GM12878 (cell line): ENCODE data around the gene VWA8. TPM values are rescaled to one million over a fixed set of nuclear protein-coding genes. Genes with fewer than 3 reads are reported as not detected.

Source experiments
- ATAC-seq: fragments of 200-7000 bp; cut with Tn5 transposase; 3 replicates; pipeline ENCODE4 v1.9.1; 2020; ENCODE audit warnings: mild to moderate bottlenecking, moderate library complexity
- BruUV-seq: library from RNA; stranded (reverse); fragments of 400-500 nt; replicated peaks from 2 replicates; lab custom pipeline; 2021; lab: Mats Ljungman, UMichigan
- CTCF ChIA-PET: fragments of 300-600 bp; sonication (Branson Sonifier 250); formaldehyde crosslinking; extraction: SDS; loops from one replicate; lab custom pipeline; 2021; ENCODE audit warnings: inconsistent platforms; lab: Yijun Ruan, JAX
- POLR2A ChIA-PET: fragments of 350-600 bp; formaldehyde crosslinking; extraction: SDS; loops from one replicate; lab custom pipeline; 2021; ENCODE audit warnings: inconsistent platforms; lab: Charles Lee
- RAD21 ChIA-PET: fragments of 300-600 bp; sonication (Branson Sonifier 250); formaldehyde crosslinking; loops from one replicate; lab custom pipeline; 2023; ENCODE audit warnings: antibody characterized with exemption; ENCODE audit not compliant: unreplicated experiment; lab: Charles Lee
- SMC1A ChIA-PET: fragments of 300-600 bp; sonication (Branson Sonifier 250); formaldehyde crosslinking; loops from one replicate; lab custom pipeline; 2023; ENCODE audit not compliant: unreplicated experiment, uncharacterized antibody; lab: Charles Lee
- DNase-seq: peaks from one replicate; pipeline ENCODE4 v3.0.0-alpha.2; 2011; ENCODE audit warnings: low read depth, low spot score
- FAIRE-seq: peaks from 3 replicates; lab custom pipeline; 2011; peaks lifted over from hg19 to GRCh38; lab: Jason Lieb, UNC
- H2AFZ ChIP-seq: 2 replicates; pipeline ENCODE4 v1.6.0; 2011; ENCODE audit warnings: low read depth, low read length, control low read depth; ENCODE audit not compliant: control insufficient read depth
- H3K27ac ChIP-seq: 2 replicates; pipeline ENCODE4 v1.5.1; 2011; ENCODE audit warnings: control low read depth; ENCODE audit not compliant: control insufficient read depth, insufficient read depth
- H3K27me3 ChIP-seq, 2 experiments: replicated peaks in 1 of 2; 2 replicates each; pipeline versions ENCODE4 v1.6.0 to v1.6.1; 2011; ENCODE audit warnings: low read length in 1 of 2; ENCODE audit not compliant: control insufficient read depth in 2 of 2, insufficient read depth in 2 of 2
- H3K36me3 ChIP-seq, 2 experiments: 2 replicates each; pipeline ENCODE4 v1.5.1; 2011; ENCODE audit warnings: low read length in 1 of 2; ENCODE audit not compliant: control insufficient read depth in 2 of 2, insufficient read depth in 2 of 2
- H3K4me1 ChIP-seq: 2 replicates; pipeline ENCODE4 v1.6.1; 2011; ENCODE audit warnings: mild to moderate bottlenecking, low read length, moderate library complexity, mixed read lengths; ENCODE audit not compliant: control insufficient read depth, insufficient read depth
- H3K4me2 ChIP-seq: 2 replicates; pipeline ENCODE4 v1.6.0; 2011; ENCODE audit warnings: control low read depth; ENCODE audit not compliant: control insufficient read depth, insufficient read depth
- H3K4me3 ChIP-seq: fragments of 200-600 bp; sonication (generic); 2 replicates; pipeline ENCODE4 v1.5.1; 2016
- H3K79me2 ChIP-seq: 2 replicates; pipeline ENCODE4 v1.6.0; 2011; ENCODE audit warnings: low read length; ENCODE audit not compliant: control insufficient read depth, insufficient read depth
- H3K9ac ChIP-seq: 2 replicates; pipeline ENCODE4 v1.8.0; 2011; ENCODE audit warnings: low read length, control low read depth, mixed read lengths; ENCODE audit not compliant: control insufficient read depth, insufficient read depth
- H3K9me3 ChIP-seq: replicated peaks from 3 replicates; pipeline ENCODE4 v1.5.1; 2011; ENCODE audit warnings: mild to moderate bottlenecking, low read length; ENCODE audit not compliant: control insufficient read depth, insufficient read depth
- H4K20me1 ChIP-seq: 2 replicates; pipeline ENCODE4 v1.6.0; 2011; ENCODE audit not compliant: control insufficient read depth, insufficient read depth
- BCL3 ChIP-seq: IDR thresholded peaks from 2 replicates; pipeline ENCODE4 v1.6.1; 2011; ENCODE audit warnings: borderline replicate concordance, low read depth, mild to moderate bottlenecking, moderate library complexity, low read length; ENCODE audit not compliant: insufficient read depth, poor library complexity, severe bottlenecking
- HDGF ChIP-seq: fragments of 450-650 bp; IDR thresholded peaks from 2 replicates; pipeline ENCODE4 v1.6.1; 2016; ENCODE audit warnings: antibody characterized with exemption
- NBN ChIP-seq: fragments of 450-650 bp; IDR thresholded peaks from 2 replicates; pipeline ENCODE4 v1.6.1; 2016
- NFYB ChIP-seq: IDR thresholded peaks from 2 replicates; pipeline ENCODE4 v1.6.1; 2011; ENCODE audit warnings: low read depth, mild to moderate bottlenecking, low read length, improper control_type of control experiment, moderate library complexity; ENCODE audit not compliant: insufficient read depth
- RBBP5 ChIP-seq: fragments of 200-600 bp; sonication (generic); conservative IDR thresholded peaks from 2 replicates; pipeline ENCODE4 v1.6.1; 2016
- SPI1 ChIP-seq: IDR thresholded peaks from 2 replicates; pipeline ENCODE4 v1.6.1; 2011; ENCODE audit warnings: low read depth, mild to moderate bottlenecking, low read length, moderate library complexity, borderline replicate concordance; ENCODE audit not compliant: insufficient read depth
- WRNIP1 ChIP-seq: IDR thresholded peaks from 2 replicates; pipeline ENCODE4 v1.6.1; 2011; ENCODE audit warnings: low read depth, low read length, improper control_type of control experiment, borderline replicate concordance
- ZNF207 ChIP-seq: fragments of 450-650 bp; IDR thresholded peaks from 2 replicates; pipeline ENCODE4 v1.6.1; 2014; ENCODE audit warnings: antibody characterized with exemption, mild to moderate bottlenecking, borderline replicate concordance
- ZNF384 ChIP-seq: IDR thresholded peaks from 2 replicates; pipeline ENCODE4 v1.6.1; 2012; ENCODE audit warnings: low read depth, mild to moderate bottlenecking, low read length, improper control_type of control experiment, borderline replicate concordance
- WGBS: methylation state at CpG from one replicate; pipeline ENCODE4 v1.1.6; 2016; ENCODE audit warnings: low lambda C conversion rate; ENCODE audit not compliant: insufficient replicate concordance, insufficient coverage; ENCODE audit errors: missing lambda C conversion rate; 5-methylcytosine and 5-hydroxymethylcytosine counted together
- in situ Hi-C: fragments of 300-500 bp; cut with MboI; formaldehyde crosslinking; loops from 9 replicates; pipeline ENCODE4 v1.14.3; 2018; ENCODE audit warnings: mixed read lengths
- intact Hi-C: fragments of 100-400 bp; cut with micrococcal nuclease; formaldehyde crosslinking; loops from one replicate; pipeline ENCODE4 v1.14.2; 2022; ENCODE audit not compliant: unreplicated experiment
- polyA plus RNA-seq, 11 experiments: library from polyadenylated mRNA; depleted of rRNA in 4 of 11; unstranded in 6 of 11; stranded (reverse) in 5 of 11; fragments of >200 nt; fragmentation: Nextera tagmentation in 4 of 11; fragmentation: Illumina TruSeq in 1 of 11; extraction: Ambion mirVana in 4 of 11; extraction: Trizol in 1 of 11; gene quantifications; 1 replicate in 1 of 11; 2 replicates in 10 of 11; pipeline versions ENCODE4 v1.2.1 to v1.2.3, GENCODE V29; 2011 to 2016; ENCODE audit warnings: inconsistent platforms in 2 of 11, missing spikeins in 2 of 11, low read depth in 1 of 11
- total RNA-seq, 4 experiments: library from RNA; depleted of rRNA in 3 of 4; stranded (reverse); fragments of >200 nt in 3 of 4; fragmentation: Illumina TruSeq in 1 of 4; extraction: Trizol in 1 of 4; gene quantifications; 2 replicates each; pipeline versions ENCODE4 v1.2.1 to v1.2.3, GENCODE V29; 2013 to 2021

The VWA8 gene
- total and polyA plus RNA-seq, 10 of the 15 experiments (the other 5 are each of a cell fraction or from before 2014, with no cell fraction given) = 3.0 to 21.8 (median 13.5) TPM

DNA sequence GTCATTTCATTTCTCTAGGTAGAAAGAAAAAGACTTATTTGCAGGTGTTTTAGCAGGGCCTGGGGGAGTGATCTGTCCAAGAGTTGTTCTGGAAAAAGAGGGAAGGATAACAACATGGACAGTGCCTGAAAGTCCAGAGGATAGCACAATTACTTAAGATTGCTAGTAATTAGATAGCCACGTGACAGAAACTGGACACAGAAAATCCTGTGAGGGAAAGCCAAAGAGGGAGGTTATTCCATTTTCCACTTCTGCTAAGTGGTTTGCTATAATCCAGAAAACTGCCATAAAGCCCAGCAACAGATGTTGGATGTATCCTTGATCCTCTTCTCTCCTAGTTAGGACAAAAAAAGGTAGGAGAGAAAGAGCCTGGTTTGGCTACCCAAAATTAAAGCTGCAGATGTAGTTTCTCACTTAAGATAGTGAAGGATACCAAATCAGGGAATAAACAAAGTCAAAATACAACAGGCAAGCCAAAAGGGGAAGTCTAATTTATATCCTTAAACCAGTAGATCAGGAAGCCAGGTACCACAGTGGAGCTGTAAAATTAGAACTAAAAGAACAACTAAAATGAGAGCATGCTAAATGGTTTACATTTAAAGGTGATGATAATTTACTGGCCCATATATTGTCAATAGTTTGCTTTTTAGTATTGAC, 140.2 kb downstream of the VWA8 start:
- Histone ChIP-seq H3K79me2 (no peaks in the 10 kb centered on the region), H3K4me3 (no peak overlapping the region), H3K4me1 (no peaks in the 10 kb centered on the region), H3K9me3 (no peaks in the 10 kb centered on the region), H3K27ac (no peak overlapping the region), H3K4me2 (no peak overlapping the region), H2AFZ (no peak overlapping the region), H3K36me3 (0 out of 4 replicates have a peak, but pooled peaks cover 0 to 5% of the 10 kb centered on the region in 2 experiments), H3K27me3 (no peaks in the 10 kb centered on the region), H3K9ac (no peak overlapping the region), H4K20me1 (no peaks in the 10 kb centered on the region)
- DNase-seq = no peak
- SMC1A ChIA-PET = interaction anchor here (0.9 to 2.1 kb wide), 3 partner anchors 13 to 101 kb away, joined by 3 to 6 read pairs (median 3); no protein-coding TSS in a partner anchor
- intact Hi-C loops (no loop called here), in situ Hi-C loops (no loop called here)
- WGBS = 89% methylated on average over 1 of the region's 1 CpG
- POLR2A ChIA-PET = no interaction called here
- no peak for TF ChIP-seq ZNF207
- TF ChIP-seq HDGF = no peak
- no peak for TF ChIP-seq NFYB
- no peak for TF ChIP-seq RBBP5
- TF ChIP-seq ZNF384 = no peak
- no peak for TF ChIP-seq NBN
- TF ChIP-seq SPI1 = peak; percentile 37; the same call in 1 of the 2 replicates
- no peak for TF ChIP-seq BCL3
- TF ChIP-seq WRNIP1 = no peak
- no TSS peak for BruUV-seq
- FAIRE-seq = no peak
- RAD21 ChIA-PET = no interaction called here
- no peak for ATAC-seq
- CTCF ChIA-PET = interaction anchor here (0.6 kb wide), 1 partner anchor 1452 kb away, joined by 3 read pairs; no protein-coding TSS in a partner anchor
